H9 (cell line): ENCODE data around the gene CTAG2. TPM values are rescaled to one million over a fixed set of nuclear protein-coding genes. Genes with fewer than 3 reads are reported as not detected.

Experiments
- DNase-seq: peaks from one replicate; pipeline ENCODE4 v3.0.0-alpha.2; 2017
- H2AFZ ChIP-seq: one replicate; pipeline ENCODE4 v1.6.1; 2013; ENCODE audit warnings: mild to moderate bottlenecking, low read length, control low read depth, moderate library complexity
- H2AK5ac ChIP-seq: 2 replicates; pipeline ENCODE4 v1.6.1; 2013; ENCODE audit warnings: low read length, control low read depth, mixed read lengths; ENCODE audit not compliant: insufficient read length
- H2BK120ac ChIP-seq: one replicate; pipeline ENCODE4 v1.6.1; 2013; ENCODE audit warnings: low read depth, mild to moderate bottlenecking, low read length, control low read depth, inconsistent platforms; ENCODE audit not compliant: poor library complexity, severe bottlenecking
- H2BK12ac ChIP-seq: 2 replicates; pipeline ENCODE4 v1.6.1; 2013; ENCODE audit warnings: low read length, control low read depth, mixed read lengths, low read depth; ENCODE audit not compliant: insufficient read length
- H2BK15ac ChIP-seq: 2 replicates; pipeline ENCODE4 v1.6.1; 2013; ENCODE audit warnings: low read depth, low read length, control low read depth
- H2BK20ac ChIP-seq: one replicate; pipeline ENCODE4 v1.6.1; 2013; ENCODE audit warnings: low read depth, mild to moderate bottlenecking, low read length, control low read depth, inconsistent platforms; ENCODE audit not compliant: poor library complexity, severe bottlenecking
- H2BK5ac ChIP-seq: 2 replicates; pipeline ENCODE4 v1.6.1; 2013; ENCODE audit warnings: low read length, control low read depth, mixed read lengths; ENCODE audit not compliant: insufficient read length
- H3K14ac ChIP-seq: 2 replicates; pipeline ENCODE4 v1.6.1; 2013; ENCODE audit warnings: low read length, control low read depth; ENCODE audit not compliant: insufficient read depth
- H3K18ac ChIP-seq: 2 replicates; pipeline ENCODE4 v1.6.1; 2013; ENCODE audit warnings: low read depth, mild to moderate bottlenecking, mixed read lengths, low read length, control low read depth; ENCODE audit not compliant: insufficient read length
- H3K23ac ChIP-seq: 2 replicates; pipeline ENCODE4 v1.6.1; 2013; ENCODE audit warnings: low read length, control low read depth, mixed read lengths, low read depth; ENCODE audit not compliant: insufficient read length
- H3K23me2 ChIP-seq: 2 replicates; pipeline ENCODE4 v1.6.1; 2013; ENCODE audit warnings: low read depth, mild to moderate bottlenecking, mixed read lengths, low read length, control low read depth; ENCODE audit not compliant: insufficient read length, poor library complexity, severe bottlenecking
- H3K27ac ChIP-seq: 2 replicates; pipeline ENCODE4 v1.5.1; 2013; ENCODE audit warnings: low read length, control low read depth, mixed read lengths, low read depth; ENCODE audit not compliant: insufficient read length
- H3K27me3 ChIP-seq: 2 replicates; pipeline ENCODE4 v1.6.1; 2013; ENCODE audit warnings: low read length, control low read depth, inconsistent platforms; ENCODE audit not compliant: insufficient read depth
- H3K4ac ChIP-seq: 2 replicates; pipeline ENCODE4 v1.6.1; 2013; ENCODE audit warnings: low read depth, mild to moderate bottlenecking, control low read depth, inconsistent platforms, low read length, moderate library complexity
- H3K4me1 ChIP-seq: 2 replicates; pipeline ENCODE4 v1.6.1; 2013; ENCODE audit warnings: low read length, control low read depth, inconsistent platforms; ENCODE audit not compliant: insufficient read depth
- H3K4me2 ChIP-seq: 2 replicates; pipeline ENCODE4 v1.6.1; 2013; ENCODE audit warnings: low read length, control low read depth, mixed read lengths; ENCODE audit not compliant: insufficient read length, insufficient read depth
- H3K56ac ChIP-seq: 2 replicates; pipeline ENCODE4 v1.6.1; 2013; ENCODE audit warnings: low read depth, mild to moderate bottlenecking, mixed read lengths, low read length, control low read depth; ENCODE audit not compliant: insufficient read length
- H3K79me1 ChIP-seq: 2 replicates; pipeline ENCODE4 v1.6.1; 2013; ENCODE audit warnings: low read depth, mild to moderate bottlenecking, moderate library complexity, low read length, control low read depth, inconsistent platforms; ENCODE audit not compliant: insufficient read depth, poor library complexity, severe bottlenecking
- H3K79me2 ChIP-seq: 2 replicates; pipeline ENCODE4 v1.6.1; 2013; ENCODE audit warnings: low read length, control low read depth, inconsistent platforms; ENCODE audit not compliant: insufficient read depth
- H3K9ac ChIP-seq: 2 replicates; pipeline ENCODE4 v1.6.1; 2013; ENCODE audit warnings: low read length, control low read depth, mixed read lengths; ENCODE audit not compliant: insufficient read length; ENCODE audit errors: extremely low read depth
- H3K9me3 ChIP-seq: one replicate; pipeline ENCODE4 v1.6.1; 2013; ENCODE audit warnings: low read depth, low read length, inconsistent platforms; ENCODE audit not compliant: control insufficient read depth
- H3T11ph ChIP-seq: one replicate; pipeline ENCODE4 v1.6.1; 2013; ENCODE audit warnings: mild to moderate bottlenecking, low read length, control low read depth, inconsistent platforms
- H4K20me1 ChIP-seq: one replicate; pipeline ENCODE4 v1.6.1; 2013; ENCODE audit not compliant: control insufficient read depth, insufficient read length, insufficient read depth
- H4K5ac ChIP-seq: 2 replicates; pipeline ENCODE4 v1.6.1; 2013; ENCODE audit warnings: low read depth, mild to moderate bottlenecking, mixed read lengths, low read length, control low read depth; ENCODE audit not compliant: insufficient read length
- H4K8ac ChIP-seq: replicated peaks from 2 replicates; pipeline ENCODE4 v1.6.1; 2013; ENCODE audit warnings: low read length, control low read depth, mixed read lengths, low read depth; ENCODE audit not compliant: insufficient read length
- H4K91ac ChIP-seq: 2 replicates; pipeline ENCODE4 v1.6.1; 2013; ENCODE audit warnings: low read depth, mild to moderate bottlenecking, moderate library complexity, mixed read lengths, low read length, control low read depth; ENCODE audit not compliant: insufficient read length
- H3K27ac Mint-ChIP-seq, 3 experiments: 2 replicates in 2 of 3; 3 replicates in 1 of 3; pipeline ENCODE4 v1.8.0; 2020 to 2021; ENCODE audit warnings: mixed read lengths in 3 of 3, mild to moderate bottlenecking in 1 of 3, moderate library complexity in 1 of 3
- H3K27me3 Mint-ChIP-seq: 2 replicates; pipeline ENCODE4 v1.8.0; 2021; ENCODE audit warnings: low read depth, mild to moderate bottlenecking, moderate library complexity, mixed read lengths
- H3K36me3 Mint-ChIP-seq, 3 experiments: 2 replicates in 2 of 3; 3 replicates in 1 of 3; pipeline ENCODE4 v1.8.0; 2020 to 2021; ENCODE audit warnings: low read depth in 3 of 3, mixed read lengths in 3 of 3; ENCODE audit not compliant: insufficient read depth in 1 of 3
- H3K4me1 Mint-ChIP-seq, 2 experiments: 2 replicates each; pipeline ENCODE4 v1.8.0; 2020; ENCODE audit warnings: mixed read lengths in 2 of 2
- H3K4me3 Mint-ChIP-seq, 2 experiments: 2 replicates in 1 of 2; 3 replicates in 1 of 2; pipeline ENCODE4 v1.8.0; 2020 to 2021; ENCODE audit warnings: mild to moderate bottlenecking in 2 of 2, mixed read lengths in 2 of 2, moderate library complexity in 1 of 2
- H3K9me3 Mint-ChIP-seq, 2 experiments: 2 replicates in 1 of 2; 3 replicates in 1 of 2; pipeline ENCODE4 v1.8.0; 2020; ENCODE audit warnings: mild to moderate bottlenecking in 2 of 2, mixed read lengths in 2 of 2, moderate library complexity in 1 of 2
- CTCF ChIP-seq: fragments of 200-600 bp; sonication (generic); conservative IDR thresholded peaks from 3 replicates; pipeline ENCODE4 v1.8.0; 2021; ENCODE audit warnings: antibody characterized with exemption, mild to moderate bottlenecking
- WGBS: extraction: QIAGEN DNeasy Blood & Tissue Kit; methylation state at CpG from one replicate; pipeline ENCODE4 v1.1.7; 2013; ENCODE audit warnings: missing lambda C conversion rate, low lambda C conversion rate, mixed read lengths; ENCODE audit not compliant: insufficient read length; ENCODE audit errors: extremely low coverage; 5-methylcytosine and 5-hydroxymethylcytosine counted together
- total RNA-seq: library from RNA; stranded (reverse); gene quantifications from 2 replicates; pipeline ENCODE4 v1.2.1, GENCODE V29; 2021

Gene CTAG2
- total RNA-seq, 1 experiment from 2014 or later = not detected

GRCh38 chrX:154605566-154605965, 47.8 kb downstream of the CTAG2 start:
- TF ChIP-seq CTCF = no peak
- no peak overlapping the region for H3K4me2 ChIP-seq
- H3K23ac ChIP-seq = no peak overlapping the region
- Mint-ChIP-seq H3K27ac (no peak overlapping the region), H3K4me3 (no peak overlapping the region), H3K27me3 (peaks cover 2% of the 10 kb centered on the region), H3K9me3 (peaks cover 67 to 68% of the 10 kb centered on the region in 2 experiments), H3K4me1 (peaks cover 15 to 19% of the 10 kb centered on the region in 2 experiments), H3K36me3 (peaks cover 0 to 3% (median 2%) of the 10 kb centered on the region in 3 experiments; a peak in 3 of 7 replicates)
- H2BK120ac ChIP-seq = no peak overlapping the region
- no peak overlapping the region for H4K5ac ChIP-seq
- H3K23me2 ChIP-seq = no peaks in the 10 kb centered on the region
- no peak overlapping the region for H3K9ac ChIP-seq
- no peak overlapping the region for H2BK15ac ChIP-seq
- no peaks in the 10 kb centered on the region for H3K79me1 ChIP-seq
- H3K56ac ChIP-seq = no peak overlapping the region
- no peak overlapping the region for H3K27ac ChIP-seq
- H3K27me3 ChIP-seq = no peaks in the 10 kb centered on the region
- WGBS = no CpG with 5 or more reads among the region's 6 CpGs
- no peak overlapping the region for H4K8ac ChIP-seq
- no peaks in the 10 kb centered on the region for H4K20me1 ChIP-seq
- H3K9me3 ChIP-seq = peaks cover 44% of the 10 kb centered on the region
- no peak overlapping the region for H4K91ac ChIP-seq
- no peak overlapping the region for H2AFZ ChIP-seq
- no peak overlapping the region for H2BK12ac ChIP-seq
- H3K4me1 ChIP-seq = no peaks in the 10 kb centered on the region
- H3K4ac ChIP-seq = no peak overlapping the region
- H2BK20ac ChIP-seq = no peak overlapping the region
- H3T11ph ChIP-seq = no peak overlapping the region
- no peaks in the 10 kb centered on the region for H3K79me2 ChIP-seq
- DNase-seq = no peak
- H2BK5ac ChIP-seq = no peak overlapping the region
- no peak overlapping the region for H3K18ac ChIP-seq
- no peak overlapping the region for H3K14ac ChIP-seq
- H2AK5ac ChIP-seq = no peak overlapping the region
